Myocyte (in vitro differentiated cells): ENCODE data around the gene CAMK2A. TPM values are rescaled to one million over a fixed set of nuclear protein-coding genes. Genes with fewer than 3 reads are reported as not detected.
"Not testable (repeated sequence)": the region's sequence is repeated elsewhere in the genome, so short reads cannot be mapped to it uniquely, and the experiment has no call there.

ENCODE experiments used
- DNase-seq: peaks from one replicate; pipeline ENCODE4 v3.0.0-alpha.2; 2012; ENCODE audit warnings: low read depth
- total RNA-seq: library from RNA; depleted of rRNA; stranded (reverse); fragments of >200 nt; gene quantifications from 2 replicates; pipeline ENCODE4 v1.2.3, GENCODE V29; 2014

Gene CAMK2A
- total RNA-seq, 1 donor from 2014 or later, result 8.6 TPM

GRCh38 chr5:150239099-150239793 is 50.3 kb downstream of the CAMK2A start:
- no peak for DNase-seq

- DNase-seq, result no peak
These were observed 50.9 kb downstream of the CAMK2A start for GRCh38 chr5:150238646-150239045.

GRCh38 chr5:150236981-150237754 is 52.4 kb downstream of the CAMK2A start:
- DNase-seq, result no peak

GRCh38 chr5:150236313-150236712 is 53.3 kb downstream of the CAMK2A start:
- DNase-seq, result no peak

GRCh38 chr5:150235500-150235854 is 54.1 kb downstream of the CAMK2A start:
- no peak for DNase-seq

- no peak for DNase-seq
These were observed 54.7 kb downstream of the CAMK2A start for GRCh38 chr5:150234576-150235499.

DNA sequence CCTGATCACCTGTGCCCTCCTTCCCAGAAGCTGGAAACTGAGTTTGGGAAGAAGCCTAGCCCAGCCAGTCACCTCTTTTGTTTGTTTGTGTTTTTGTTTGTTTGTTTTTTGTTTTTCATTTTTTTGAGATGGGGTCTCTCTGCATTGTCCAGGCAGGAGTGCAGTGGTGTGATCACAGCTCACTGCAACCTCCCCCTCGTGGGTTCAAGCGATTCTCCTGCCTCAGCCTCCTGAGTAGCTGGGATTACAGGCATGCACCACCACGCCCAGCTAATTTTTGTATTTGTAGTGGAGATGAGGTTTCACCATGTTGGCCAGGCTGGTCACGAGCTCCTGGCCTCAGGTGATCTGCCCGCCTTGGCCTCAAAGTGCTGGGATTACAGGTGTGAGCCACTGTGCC is 55.9 kb downstream of the CAMK2A start:
- not testable (repeated sequence) for DNase-seq

- DNase-seq, result no peak
These were observed 58.7 kb downstream of the CAMK2A start for GRCh38 chr5:150230842-150231241.

GRCh38 chr5:150229571-150229970 is 60.0 kb downstream of the CAMK2A start:
- no peak for DNase-seq

- DNase-seq, result peak; percentile 65
These were observed 61.8 kb downstream of the CAMK2A start for GRCh38 chr5:150227606-150228273.

GRCh38 chr5:150227036-150227435 is 62.5 kb downstream of the CAMK2A start:
- no peak for DNase-seq

DNA sequence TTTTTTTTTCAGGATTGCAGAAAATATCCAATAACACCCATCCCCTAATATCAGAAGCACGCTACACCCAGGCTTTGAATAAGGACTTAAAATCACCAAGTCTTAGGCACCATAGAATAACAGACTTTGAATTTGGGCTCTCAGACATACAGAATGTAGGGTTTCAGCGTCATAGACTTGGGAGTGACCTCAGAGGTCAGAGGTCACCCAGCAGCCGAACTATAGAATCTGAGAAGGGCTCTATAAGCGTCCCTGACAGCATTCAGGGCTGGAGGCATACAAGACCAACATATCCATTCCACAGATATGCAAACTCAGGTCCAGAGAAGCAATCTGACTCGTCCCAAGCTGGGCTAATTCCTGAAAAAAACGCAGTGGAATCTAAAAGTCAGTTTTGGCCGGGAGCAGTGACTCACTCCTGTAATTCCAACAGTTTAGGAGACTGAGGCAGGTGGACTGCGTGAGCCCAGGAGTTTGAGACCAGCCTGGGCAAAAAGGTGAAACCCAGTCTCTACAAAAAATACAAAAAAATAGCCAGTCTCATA is 65.0 kb downstream of the CAMK2A start:
- DNase-seq, result no peak

GRCh38 chr5:150223474-150223873 is 66.1 kb downstream of the CAMK2A start:
- no peak for DNase-seq

DNA sequence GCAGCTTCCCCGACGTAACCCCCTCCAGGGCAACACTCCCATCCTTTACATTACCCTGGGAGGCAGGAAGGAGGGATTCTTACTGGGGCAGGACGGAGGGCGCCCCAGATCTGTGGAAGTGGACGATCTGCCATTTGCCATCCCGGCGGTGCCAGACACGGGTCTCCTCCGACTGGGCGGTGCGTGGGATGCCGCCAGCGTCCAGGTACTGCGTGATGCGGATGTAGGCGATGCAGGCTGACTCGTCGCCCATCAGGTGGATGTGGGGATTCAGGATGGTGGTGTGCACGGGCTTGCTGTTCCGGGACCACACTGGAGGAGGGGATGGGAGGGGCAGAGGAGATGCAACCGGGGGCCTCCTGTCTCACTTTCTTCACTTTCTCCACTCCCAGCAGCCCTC is 66.7 kb downstream of the CAMK2A start:
- no peak for DNase-seq

DNA sequence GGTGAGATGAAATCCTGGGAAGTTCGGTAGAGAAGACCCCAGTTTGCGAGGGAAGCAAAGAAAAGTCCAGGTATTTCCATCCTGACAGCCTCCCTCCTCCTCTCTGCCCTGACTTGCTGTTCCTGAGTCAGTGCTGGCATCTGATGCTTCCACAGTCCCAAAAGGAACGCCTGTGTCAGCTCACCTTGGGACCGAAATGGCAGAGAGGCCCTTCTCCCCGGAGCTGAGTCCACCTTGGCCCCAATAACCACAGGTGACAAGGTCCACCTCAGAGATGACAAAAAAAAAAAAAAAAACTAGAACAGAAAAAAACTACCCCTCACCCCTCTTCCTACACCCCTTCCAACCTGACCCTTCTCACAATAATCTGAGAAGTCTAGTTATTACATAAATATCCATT is 68.1 kb downstream of the CAMK2A start:
- no peak for DNase-seq

DNA sequence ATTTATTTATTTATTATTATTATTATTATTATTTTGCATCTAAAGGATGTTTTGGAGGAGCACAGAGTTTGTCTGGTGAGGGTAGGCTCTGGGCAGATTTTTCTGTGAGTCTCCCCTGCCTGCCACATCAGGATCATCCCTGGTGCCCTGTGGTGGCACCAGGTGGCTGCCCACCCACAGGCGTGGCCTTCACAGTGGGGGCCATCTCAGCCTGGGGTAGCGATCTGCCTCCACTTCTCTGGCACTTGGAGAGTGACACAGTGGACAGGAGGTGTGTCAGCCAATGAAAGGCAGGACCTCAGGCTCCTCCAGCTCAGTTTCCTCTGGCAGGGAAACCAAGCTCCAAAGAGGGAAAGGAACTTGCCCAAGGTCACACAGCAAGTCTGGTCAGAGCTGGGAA is 69.7 kb downstream of the CAMK2A start:
- no peak for DNase-seq

- no peak for DNase-seq
These were observed 70.4 kb downstream of the CAMK2A start for GRCh38 chr5:150219142-150219541.

- DNase-seq, result no peak
These were observed 70.9 kb downstream of the CAMK2A start for GRCh38 chr5:150218693-150219035.

DNA sequence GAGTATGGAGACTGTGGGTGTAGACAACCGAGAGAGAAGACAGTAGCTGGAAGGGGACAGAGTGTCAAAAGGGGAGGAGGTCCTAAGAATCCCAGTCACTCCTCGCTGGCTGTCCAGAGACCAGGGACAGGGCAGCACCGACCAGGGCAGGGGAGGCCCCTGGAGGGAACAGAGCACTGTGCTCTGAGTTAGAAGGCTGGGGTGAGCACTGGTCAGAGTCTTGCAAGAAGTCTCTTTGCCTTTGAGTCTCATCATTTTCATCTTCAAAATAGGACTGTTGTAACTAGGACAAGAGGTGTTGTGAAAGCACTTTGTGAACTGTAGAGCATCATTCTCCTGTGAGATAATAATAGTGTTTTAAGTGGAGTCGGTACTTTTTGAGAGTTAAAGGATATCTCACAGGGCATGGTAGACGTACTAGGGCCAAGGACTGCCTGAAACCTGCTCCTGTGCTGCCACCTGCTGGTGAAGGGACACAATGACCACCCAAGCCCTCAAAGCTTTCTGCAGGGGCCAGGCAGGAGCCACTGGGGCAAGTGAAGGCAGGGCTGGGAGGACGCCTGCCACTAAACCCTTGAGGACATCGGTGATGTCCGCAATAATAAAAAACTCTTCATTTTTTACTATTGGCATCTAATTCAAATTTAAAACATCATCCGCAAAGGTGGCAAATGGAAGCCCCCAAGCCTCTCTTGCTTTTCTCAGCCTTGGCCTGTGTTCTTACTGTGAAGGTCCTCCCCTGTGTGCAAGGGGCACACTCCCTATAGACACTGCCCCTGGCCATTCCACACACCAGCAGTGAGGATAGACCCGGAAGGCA is 71.5 kb downstream of the CAMK2A start:
- DNase-seq, result peak; percentile 88

DNA sequence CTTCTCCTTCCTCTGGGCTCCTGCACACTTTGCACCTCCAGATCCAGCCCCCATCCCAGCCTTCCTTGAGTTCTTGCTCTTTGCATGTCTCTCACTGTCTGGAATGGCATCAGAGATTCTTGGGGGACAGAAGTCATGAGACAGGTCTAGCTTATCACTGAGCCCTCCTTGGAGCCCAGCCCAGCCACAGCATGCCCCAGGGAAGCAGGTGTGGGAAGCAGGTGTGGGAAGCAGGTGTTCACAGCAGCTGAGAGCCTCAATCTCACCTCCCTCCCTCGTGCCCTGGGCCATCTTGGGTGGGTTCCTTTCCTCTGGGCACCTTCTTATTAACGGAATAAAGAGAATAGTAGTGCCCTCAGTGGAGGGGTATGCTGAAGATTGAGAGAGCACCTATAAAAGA is 72.5 kb downstream of the CAMK2A start:
- DNase-seq, result peak; percentile 54
